Fibroblast of gingiva (primary cell): Measurements from ENCODE around the gene PRODH.
"Not testable (repeated sequence)": the region's sequence is repeated elsewhere in the genome, so short reads cannot be mapped to it uniquely, and the experiment has no call there.

Experiments used
- DNase-seq: peaks from one replicate; pipeline ENCODE4 v3.0.0-alpha.2; 2011; ENCODE audit warnings: low read depth

The PRODH gene, protein sequence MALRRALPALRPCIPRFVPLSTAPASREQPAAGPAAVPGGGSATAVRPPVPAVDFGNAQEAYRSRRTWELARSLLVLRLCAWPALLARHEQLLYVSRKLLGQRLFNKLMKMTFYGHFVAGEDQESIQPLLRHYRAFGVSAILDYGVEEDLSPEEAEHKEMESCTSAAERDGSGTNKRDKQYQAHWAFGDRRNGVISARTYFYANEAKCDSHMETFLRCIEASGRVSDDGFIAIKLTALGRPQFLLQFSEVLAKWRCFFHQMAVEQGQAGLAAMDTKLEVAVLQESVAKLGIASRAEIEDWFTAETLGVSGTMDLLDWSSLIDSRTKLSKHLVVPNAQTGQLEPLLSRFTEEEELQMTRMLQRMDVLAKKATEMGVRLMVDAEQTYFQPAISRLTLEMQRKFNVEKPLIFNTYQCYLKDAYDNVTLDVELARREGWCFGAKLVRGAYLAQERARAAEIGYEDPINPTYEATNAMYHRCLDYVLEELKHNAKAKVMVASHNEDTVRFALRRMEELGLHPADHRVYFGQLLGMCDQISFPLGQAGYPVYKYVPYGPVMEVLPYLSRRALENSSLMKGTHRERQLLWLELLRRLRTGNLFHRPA

DNA sequence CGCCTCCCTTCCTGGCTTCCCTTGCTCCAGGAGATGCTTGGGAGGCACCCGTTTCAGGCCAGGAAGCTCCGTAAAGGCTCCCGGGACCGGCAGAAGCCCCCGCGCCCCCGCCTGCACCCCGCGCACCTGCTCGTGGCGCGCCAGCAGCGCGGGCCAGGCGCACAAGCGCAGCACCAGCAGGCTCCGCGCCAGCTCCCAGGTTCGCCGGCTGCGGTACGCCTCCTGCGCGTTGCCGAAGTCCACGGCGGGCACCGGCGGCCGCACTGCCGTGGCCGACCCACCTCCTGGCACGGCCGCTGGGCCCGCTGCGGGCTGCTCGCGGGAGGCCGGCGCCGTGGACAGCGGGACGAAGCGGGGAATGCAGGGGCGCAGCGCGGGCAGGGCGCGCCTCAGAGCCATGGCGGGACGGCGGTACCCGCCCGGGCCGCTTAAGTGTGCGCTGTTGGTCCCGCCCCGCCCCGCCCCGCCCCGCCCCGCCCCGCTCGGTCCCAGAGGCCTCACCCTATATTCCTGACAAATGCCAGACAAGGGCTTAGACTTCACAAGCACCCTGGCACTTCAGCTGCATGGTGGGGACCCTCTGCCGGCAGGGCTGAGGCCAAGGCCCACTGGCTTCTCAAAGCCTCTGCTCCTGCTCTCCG lies at the start of gene PRODH:
Gene PRODH, minus strand, starts transcription at position 405 of the 641 bp plus-strand sequence. Its CDS starts 6 bp downstream, at position 399.
- DNase-seq = no peak

DNA sequence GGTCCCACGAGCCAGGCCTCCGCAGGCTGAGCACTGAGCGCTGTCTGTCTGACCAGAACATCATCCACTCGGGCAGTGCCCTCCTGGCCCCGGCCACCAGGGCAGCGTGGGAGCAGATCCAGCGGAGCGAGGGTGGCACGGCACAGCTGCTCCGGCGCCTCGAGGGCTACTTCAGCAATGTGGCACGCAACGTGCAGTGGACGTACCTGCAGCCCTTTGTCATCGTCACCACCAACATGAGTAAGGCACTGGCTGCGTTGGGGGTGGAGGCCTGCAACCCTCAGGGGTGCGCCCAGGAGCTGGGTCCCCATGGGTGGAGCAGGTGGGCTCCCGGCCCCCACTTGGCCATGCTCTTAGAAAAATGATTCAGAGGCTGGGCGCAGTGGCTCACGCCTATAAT lies 49.7 kb upstream of the PRODH start:
- no peak for DNase-seq

DNA sequence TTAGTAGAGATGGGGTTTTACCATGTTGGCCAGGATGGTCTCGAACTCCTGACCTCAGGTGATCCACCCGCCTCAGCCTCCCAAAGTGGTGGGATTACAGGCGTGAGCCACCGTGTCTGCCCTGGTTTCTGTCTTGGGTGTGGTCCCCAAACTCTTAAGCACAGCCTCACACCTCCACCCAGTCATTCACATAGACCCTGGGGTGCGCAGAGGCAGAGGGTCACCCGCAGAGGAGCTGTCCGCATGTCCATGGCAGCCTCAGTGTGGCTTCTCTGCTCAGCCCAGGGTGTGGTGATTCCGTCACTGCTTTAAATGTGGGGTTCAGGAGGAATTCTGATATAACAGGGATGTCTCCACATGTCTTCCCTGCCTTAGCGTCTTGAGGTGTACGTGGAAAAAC lies 48.5 kb upstream of the PRODH start:
- DNase-seq = no peak

DNA sequence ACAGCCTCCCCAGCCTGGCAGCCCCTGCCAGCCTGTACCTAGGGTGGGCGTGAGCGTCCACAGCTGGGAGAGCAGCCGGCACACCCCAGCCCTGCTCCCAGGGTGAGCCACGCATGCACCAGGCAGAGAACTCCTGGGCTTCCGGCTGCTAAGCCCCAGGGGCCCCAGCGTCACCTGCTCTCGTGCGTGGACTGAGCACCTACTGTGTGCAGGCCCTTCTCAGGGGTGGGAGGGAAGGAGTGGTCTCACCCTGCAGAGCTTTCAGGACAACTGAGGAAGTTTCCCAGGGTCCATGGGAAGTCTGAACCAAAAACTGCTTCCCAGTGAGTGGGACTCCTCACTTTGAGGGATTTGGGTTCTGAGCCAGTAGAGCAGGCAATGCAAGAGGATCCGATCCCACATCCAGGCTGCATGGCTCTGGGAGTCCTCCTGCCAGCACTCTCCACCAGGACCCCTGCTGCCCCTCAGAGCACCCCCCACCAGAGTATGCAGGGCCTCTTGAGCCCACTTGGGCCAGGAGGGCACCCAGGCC lies 47.1 kb upstream of the PRODH start:
- no peak for DNase-seq

DNA sequence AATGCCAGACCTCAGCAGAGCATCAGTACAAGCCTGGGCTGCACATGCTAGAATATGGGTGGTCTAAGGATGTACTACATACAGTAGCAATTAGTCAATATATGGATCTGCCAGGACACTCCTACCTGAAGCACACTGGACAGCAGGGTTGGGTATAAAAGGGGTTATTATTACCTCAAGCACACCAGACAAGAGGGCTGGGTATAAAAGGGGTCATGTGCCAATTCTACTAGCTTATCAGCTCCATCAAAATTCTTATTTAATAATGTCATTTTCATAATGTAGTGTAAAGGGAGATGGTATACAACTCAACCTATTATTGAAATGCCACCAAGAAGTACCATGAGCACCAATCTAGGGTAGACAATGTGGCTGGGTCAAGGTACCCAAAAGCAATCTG lies 44.7 kb upstream of the PRODH start:
- DNase-seq = no peak

DNA sequence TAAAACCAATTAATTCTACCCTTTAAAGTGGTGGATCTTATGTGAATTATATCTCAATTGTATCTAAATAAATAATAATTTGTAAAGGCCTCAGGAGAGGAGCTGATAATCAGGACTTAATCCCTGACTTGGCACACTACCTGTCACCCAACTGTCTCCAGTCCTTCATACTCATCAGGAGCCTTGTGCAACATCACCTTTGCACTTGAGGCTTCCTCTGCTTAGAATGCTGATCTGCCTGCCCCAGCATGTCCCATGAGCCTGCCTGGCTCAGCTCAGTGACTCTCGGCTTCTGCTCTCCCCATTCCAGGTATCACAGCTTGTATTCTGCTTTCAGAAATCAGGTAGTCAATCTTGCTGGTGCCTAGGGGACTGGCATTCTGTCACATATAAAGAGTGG lies 43.9 kb upstream of the PRODH start:
- no peak for DNase-seq

DNA sequence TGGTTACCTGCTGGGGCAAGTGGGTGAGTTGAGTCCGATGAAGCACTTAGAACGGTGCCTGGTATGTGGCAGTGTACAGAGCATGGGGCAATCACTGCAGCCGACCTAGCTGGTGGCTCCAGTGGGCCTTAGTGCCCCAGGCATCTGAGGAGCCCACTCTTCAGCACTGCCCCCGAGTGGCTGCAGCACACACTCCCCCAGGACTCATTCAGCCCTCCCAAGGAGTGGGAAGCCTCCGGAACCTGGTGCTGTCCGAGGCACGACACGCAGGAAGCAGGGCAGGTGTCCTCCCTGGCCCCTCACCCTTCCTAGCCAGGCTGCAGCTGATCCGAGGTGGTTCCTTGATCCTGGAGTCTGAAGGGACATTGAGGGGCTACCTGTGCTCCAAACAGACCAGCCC lies 42.4 kb upstream of the PRODH start:
- DNase-seq = no peak

DNA sequence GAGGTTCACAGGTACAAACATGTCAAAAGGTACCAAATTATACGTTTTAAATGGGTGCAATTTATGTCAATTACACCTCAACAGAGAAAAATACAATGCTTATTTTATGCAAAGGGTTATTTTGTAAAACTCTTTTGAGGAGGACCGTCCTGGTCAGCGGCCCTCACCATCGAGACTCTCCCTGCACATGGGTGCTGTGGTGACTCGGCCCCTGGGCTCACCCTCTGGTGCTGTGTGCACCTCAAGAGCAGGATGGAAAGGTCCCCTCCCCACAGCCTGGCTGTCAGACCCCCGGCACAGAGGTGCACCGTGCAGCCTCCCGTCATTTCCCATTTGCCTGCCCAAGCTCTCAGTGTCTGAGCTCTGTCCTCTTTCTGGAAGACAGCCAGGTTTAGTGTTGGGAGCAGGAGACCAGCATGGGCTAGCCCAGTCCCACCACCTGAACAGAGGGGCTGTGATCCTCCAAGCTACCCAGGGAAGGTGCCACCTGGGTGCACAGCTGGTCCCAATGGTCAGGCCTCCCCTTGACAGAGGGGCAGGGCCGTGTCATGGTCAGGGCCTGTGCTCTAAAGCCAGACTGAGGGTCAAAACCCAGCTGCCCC lies 41.8 kb upstream of the PRODH start:
- DNase-seq = no peak

DNA sequence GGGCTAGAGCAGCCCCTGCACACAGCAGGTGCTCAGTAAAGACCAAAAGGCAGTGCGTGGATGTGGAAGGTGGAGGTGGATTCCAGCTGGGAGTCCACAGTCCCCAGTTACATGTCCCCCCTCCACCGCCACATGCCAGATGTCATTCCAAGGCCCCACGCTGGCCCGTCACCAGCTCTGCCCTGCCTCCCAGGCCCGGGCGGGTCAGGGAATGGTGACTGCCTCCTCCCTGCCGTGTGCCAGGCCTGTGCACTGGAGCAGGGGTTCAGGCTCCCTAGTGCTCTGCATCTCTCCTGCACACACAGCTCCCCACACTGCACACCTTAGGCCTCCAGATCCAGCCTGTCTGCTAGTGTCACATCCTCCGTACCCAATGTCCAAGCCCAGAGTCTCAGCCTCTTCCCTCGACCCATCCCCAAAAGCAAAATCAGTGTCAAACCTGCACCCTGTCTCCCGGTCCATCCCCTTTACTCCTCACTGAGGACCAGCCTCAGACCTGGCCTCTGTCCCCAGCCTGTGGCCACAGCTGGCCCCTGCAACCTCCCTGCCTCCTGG lies 40.2 kb upstream of the PRODH start:
- no peak for DNase-seq

DNA sequence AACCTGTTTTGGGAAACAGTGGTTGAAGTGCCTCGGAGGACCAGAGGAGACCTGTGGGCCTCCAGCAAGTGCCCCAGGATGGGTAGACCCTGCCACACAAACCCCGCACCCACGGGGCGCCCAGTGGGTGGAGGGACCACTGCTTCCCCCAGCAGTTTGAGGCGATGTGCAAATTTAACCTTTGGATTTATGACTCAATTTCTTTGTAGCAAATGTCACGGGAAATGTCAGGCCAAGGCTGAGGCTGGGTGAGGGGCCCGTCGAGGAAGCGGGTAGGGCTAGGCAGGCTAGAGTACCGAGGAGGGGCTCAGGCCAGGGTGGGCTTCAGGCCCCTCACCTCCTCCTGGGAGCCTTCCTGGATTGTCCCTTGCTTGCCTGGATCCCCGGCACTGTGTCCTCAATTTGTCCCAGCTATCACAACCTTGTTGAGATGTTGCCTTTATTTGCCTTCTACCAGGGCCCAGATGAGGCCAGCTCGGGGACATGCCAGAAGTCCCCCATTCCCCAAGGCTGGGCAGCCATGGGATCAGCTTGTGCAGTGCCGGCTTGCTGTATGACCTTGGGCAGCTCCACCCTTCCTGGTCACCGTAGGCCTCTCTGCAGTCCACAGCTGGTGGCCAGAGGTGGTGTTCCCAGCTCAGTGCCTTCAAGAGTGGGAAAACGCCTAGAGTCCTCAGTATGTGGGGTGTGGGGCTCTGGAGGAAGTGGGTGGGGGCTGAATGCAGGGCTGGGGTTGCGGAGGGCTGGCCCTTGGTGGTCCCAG lies 39.5 kb upstream of the PRODH start:
- DNase-seq = no peak

DNA sequence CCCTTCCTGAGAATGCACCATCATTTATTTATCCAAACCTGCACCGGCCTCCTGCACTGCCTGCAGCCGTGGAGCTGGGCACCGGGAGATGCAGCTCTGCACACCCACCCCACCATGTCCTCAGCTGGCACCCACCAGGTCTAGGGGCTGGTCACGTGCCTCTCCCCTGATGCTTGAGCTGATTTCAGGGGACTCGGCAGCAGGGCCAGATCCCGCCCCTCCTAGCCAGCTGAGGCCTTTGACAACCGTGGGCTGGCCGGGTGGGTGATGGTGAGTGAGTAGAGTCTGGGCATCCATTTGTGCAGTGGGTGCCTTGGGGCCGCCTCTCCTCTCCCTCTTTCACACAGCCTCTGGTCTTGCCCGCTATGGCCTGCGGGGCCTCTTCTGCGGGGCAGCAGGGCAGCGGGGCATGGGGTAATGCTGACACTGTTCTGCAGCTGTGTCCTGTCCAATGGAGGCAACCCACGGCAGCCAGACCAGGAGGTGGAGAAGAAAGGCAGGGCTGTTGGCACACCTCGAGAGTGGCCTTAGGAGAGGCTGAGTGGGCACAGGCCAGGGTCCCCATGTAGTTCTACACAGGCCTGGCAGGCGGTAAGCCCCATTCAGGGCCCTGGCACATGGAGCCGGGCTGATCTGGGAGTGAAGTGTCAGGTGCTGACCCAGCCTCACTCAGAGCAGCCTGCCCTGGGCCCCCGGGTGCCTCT lies 38.5 kb upstream of the PRODH start:
- no peak for DNase-seq

DNA sequence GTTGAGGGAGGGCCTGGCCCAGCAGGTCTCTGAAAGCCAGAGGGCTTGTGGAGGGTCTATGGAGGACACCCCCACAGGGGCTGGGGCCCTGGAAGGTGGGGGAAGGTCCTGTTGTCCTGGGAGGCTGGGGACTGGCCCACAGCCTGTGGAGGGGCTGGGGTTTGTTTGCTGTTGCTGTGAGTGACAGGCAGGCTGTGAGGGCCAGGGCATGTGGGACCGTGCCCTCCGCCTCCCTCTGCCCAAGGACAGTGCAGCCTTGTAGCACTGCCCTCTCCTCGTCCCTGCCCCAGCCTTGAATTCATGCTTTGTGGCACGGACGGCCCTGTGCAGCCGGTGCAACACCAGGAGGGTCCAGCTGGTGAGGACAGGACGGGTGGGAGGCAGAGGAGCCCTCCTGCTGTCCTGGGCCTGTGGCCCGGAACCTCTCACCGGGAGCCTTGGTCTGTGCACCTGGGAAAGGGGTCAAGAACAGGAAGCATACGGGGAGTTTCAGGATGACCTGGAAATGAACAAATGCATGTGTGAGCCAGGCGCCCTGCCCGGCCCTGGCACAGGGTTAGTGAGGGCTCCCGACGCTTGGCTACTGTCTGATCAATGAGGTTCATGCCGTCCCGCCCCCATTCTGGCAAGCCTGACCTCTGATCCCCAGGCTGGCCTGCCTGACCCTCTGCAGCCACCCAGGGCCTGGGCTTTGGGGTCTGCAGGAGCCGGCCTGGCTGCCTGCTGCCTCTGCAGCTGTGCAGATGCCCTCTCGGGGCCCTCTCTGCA lies 37.4 kb upstream of the PRODH start:
- DNase-seq = no peak

DNA sequence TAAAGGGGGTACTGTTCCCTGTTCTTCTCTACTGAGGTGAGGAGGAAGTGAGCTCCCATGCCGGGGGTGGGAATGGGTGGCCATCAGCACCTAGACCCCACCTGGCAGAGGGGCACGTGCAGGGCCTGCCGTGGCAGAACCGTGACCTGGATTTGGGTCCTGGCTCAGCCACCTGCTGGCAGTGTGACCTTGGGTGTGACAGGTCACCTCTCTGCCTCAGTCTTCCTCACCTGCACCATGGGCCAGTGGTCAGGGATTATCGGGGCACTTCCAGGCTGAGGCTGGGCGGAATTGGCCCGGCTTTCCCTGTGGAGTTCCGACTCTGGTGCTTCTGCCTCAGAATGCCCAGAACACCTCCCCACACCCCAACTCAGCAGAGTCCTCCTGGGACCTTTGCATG lies 36.5 kb upstream of the PRODH start:
- DNase-seq = not testable (repeated sequence)

DNA sequence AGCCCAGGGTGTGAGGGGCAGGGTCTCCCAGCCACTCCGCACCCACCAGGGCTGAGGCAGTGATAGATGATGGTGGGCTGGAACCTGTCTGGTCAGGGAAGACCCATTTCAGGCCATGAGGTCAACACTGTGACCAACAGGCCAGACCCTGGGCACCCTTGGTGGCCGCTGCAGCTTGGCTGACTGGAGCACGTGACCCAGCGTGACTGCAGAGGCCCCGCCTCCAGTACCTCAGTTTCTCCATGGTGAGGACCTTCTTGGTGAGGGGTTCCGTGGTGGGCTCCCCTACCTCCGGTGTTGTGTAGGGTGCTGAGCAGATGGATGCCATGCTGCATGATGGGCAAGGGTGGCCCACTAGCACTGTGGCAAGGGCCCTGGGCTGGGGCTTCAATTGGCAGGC lies 35.9 kb upstream of the PRODH start:
- not testable (repeated sequence) for DNase-seq

DNA sequence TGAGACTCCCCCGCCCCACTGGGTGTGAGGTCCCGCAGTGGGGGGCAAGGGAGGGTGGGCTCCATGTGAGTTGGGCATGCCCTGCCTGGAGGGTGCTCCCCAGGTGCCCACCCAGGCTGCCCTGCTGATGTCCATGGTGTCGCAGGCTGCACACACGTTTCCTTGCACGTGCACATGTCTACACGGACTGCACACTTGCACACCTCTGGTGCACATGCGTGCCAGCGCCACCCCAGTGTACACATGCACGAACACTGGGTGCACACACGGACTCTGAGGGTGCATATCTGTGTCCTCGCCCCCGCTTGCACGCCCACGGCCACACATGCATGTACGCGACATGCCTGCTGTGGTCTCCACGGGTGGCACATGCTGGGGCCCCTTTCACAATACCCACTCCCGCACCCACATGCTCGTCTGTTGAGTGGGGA lies 35.2 kb upstream of the PRODH start:
- no peak for DNase-seq

DNA sequence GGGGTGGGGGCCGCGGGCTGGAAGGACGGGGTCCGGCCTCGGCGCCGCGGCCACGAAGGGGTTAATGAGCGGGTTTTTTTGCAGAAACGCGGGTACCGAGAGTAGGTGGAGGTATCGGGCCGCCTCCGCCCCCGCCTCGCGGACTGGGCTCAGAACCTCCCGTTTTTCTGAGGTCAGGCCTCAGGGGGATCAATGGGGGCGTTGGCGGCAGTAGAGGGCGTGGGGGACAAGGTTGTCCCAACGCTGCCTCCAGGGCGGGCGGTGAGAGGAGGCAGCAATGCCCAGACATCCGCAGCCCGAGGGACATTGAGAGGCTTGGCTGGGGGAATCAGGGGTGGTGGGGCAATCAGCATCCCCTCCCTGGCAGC lies 34.8 kb upstream of the PRODH start:
- no peak for DNase-seq

DNA sequence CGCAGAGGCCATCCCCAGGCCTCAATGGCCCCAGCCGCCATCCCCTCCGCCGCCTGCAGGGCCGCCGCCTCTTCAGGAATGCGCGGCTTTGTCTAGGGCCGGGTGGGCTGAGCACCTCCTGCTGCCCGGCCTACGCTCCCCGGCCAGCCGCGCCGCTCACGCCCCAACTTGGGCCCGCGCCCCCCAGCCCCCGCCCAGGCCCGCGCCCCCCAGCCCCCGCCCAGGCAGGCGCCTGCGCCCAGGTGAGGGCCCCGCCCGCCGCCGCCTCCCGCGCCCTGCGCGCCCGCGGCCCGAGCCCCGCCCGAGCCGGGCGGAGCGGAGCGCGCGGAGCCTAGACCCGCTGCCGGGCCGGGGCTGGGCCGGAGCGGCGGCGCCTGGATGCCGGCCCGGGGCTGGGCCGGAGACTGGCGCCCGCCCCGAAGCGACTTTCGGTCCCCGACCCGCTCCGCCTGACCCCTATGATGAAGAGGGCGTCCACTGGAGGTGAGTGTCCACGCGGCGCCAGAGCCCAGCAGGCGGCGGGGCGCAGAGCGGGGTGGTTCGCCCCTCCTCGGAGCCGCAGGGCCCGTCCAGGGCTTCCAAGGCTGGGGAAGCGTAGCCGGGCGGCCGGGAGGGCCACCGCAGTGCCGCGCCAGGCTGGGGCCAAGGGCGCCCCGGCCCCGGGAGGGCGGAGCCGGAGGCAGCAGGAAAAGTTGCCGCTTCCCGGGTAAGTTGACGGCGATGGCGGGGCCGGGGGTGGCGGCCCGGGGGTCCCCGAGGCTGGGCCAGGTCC lies 34.3 kb upstream of the PRODH start:
- no peak for DNase-seq

DNA sequence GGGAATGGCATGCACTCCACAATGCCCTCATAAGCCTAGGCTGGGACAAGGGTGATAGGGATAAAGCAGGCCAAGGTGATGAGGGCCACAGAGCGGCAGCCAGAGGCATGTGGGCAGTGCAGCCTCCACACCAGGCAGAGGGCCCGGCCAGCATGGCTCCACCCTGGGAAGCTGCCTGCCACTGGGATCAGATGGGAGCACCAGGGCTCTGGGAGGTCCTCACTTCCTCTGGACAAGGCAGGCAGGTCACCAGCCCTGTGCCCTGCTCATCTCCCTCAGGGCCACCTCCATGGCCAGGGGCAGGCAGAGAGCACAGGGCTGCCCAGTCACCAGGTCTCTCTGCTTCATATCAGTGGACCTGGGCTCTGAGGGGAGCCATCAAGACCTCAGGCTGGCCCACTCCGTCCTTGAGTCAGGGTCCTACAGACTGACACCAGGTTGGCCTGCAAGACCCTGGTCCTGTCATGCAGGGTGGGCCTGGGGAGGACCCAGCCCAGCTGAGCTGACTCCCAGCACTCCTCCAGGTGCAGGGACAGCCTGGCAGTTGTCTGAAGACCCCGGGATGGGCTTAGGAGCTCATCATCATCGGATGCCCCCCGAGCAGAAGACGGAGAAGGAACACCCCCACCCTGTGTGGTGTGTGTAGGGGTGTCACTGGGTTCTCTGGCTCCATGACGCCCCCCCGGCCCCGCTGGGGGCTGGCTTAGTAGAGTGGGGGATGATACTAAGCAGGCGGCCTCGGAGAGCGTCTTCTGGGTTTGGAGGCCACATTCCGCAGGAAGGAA lies 33.3 kb upstream of the PRODH start:
- DNase-seq = not testable (repeated sequence)
